Activated CD8-positive, alpha-beta memory T cell treated with anti-CD3 and anti-CD28 coated beads, Interleukin-2, amount 50 U/mL, for 1 hour (primary cell): ENCODE measurements around the gene SDSL.

ENCODE experiments used
- DNase-seq: peaks from one replicate; pipeline ENCODE4 v3.0.0-alpha.2; 2020; ENCODE audit errors: extremely low read depth

SDSL gene

GRCh38 chr12:113422030-113422885 lies at the start of gene SDSL:
Gene SDSL, plus strand, starts transcription at chr12:113422380. Its CDS starts 5,603 bp downstream, at chr12:113427983.
- no peak for DNase-seq

- DNase-seq: no peak
Observed at GRCh38 chr12:113373440-113373839, 48.7 kb upstream of the SDSL start.

- DNase-seq: no peak
Observed at GRCh38 chr12:113373969-113374368, 48.2 kb upstream of the SDSL start.

GRCh38 chr12:113374823-113375428 lies 47.3 kb upstream of the SDSL start:
- DNase-seq: no peak

- no peak for DNase-seq
Observed at GRCh38 chr12:113378291-113378690, 43.9 kb upstream of the SDSL start.

- no peak for DNase-seq
Observed at GRCh38 chr12:113381220-113381619, 41.0 kb upstream of the SDSL start.

- no peak for DNase-seq
Observed at GRCh38 chr12:113382206-113382605, 40.0 kb upstream of the SDSL start.

GRCh38 chr12:113384778-113385177 lies 37.4 kb upstream of the SDSL start:
- no peak for DNase-seq

GRCh38 chr12:113385282-113385882 lies 36.8 kb upstream of the SDSL start:
- DNase-seq: no peak

GRCh38 chr12:113386866-113387566 lies 35.2 kb upstream of the SDSL start:
- no peak for DNase-seq

- DNase-seq: no peak
Observed at GRCh38 chr12:113387631-113388030, 34.5 kb upstream of the SDSL start.

GRCh38 chr12:113388351-113388750 lies 33.8 kb upstream of the SDSL start:
- DNase-seq: no peak

GRCh38 chr12:113390064-113391043 lies 31.8 kb upstream of the SDSL start:
- DNase-seq: no peak

GRCh38 chr12:113391145-113391544 lies 31.0 kb upstream of the SDSL start:
- no peak for DNase-seq

- DNase-seq: no peak
Observed at GRCh38 chr12:113391650-113392337, 30.4 kb upstream of the SDSL start.

- DNase-seq: no peak
Observed at GRCh38 chr12:113392520-113392919, 29.7 kb upstream of the SDSL start.

GRCh38 chr12:113392988-113393579 lies 29.1 kb upstream of the SDSL start:
- no peak for DNase-seq

GRCh38 chr12:113393749-113394148 lies 28.4 kb upstream of the SDSL start:
- no peak for DNase-seq

- DNase-seq: no peak
Observed at GRCh38 chr12:113395119-113395518, 27.1 kb upstream of the SDSL start.

GRCh38 chr12:113396200-113396599 lies 26.0 kb upstream of the SDSL start:
- DNase-seq: no peak
